CD4-positive, CD25-positive, alpha-beta regulatory T cell (primary cell): Measurements from ENCODE around the gene EFNB2. TPM values are rescaled to one million over a fixed set of nuclear protein-coding genes. Genes with fewer than 3 reads are reported as not detected.

Experiments used
- ATAC-seq, 2 donors: fragments of 150-1000 bp; cut with Tn5 transposase; one replicate each; pipeline ENCODE4 v1.10.0; 2021; ENCODE audit warnings: low read depth in 2 of 2, moderate number of reproducible peaks in 2 of 2, moderate library complexity in 1 of 2
- DNase-seq, 3 donors: peaks; one replicate each; pipeline versions ENCODE4 v3.0.0 to v3.0.0-alpha.2; 2012 to 2022; ENCODE audit warnings: mixed read lengths in 1 of 3
- H3K27ac ChIP-seq: one replicate; pipeline ENCODE4 v1.7.0; 2013; ENCODE audit warnings: mild to moderate bottlenecking, low read length; ENCODE audit not compliant: insufficient read depth, poor library complexity, severe bottlenecking
- H3K27me3 ChIP-seq: one replicate; pipeline ENCODE4 v1.7.0; 2013; ENCODE audit warnings: low read length; ENCODE audit not compliant: control insufficient read depth, insufficient read depth
- H3K36me3 ChIP-seq: one replicate; pipeline ENCODE4 v1.7.0; 2013; ENCODE audit warnings: mild to moderate bottlenecking, low read length, moderate library complexity; ENCODE audit not compliant: control insufficient read depth, insufficient read depth
- H3K4me1 ChIP-seq: 2 replicates; pipeline ENCODE4 v1.7.0; 2013; ENCODE audit warnings: mild to moderate bottlenecking, low read length; ENCODE audit not compliant: insufficient read depth, control insufficient read depth, poor library complexity, severe bottlenecking
- H3K4me3 ChIP-seq: one replicate; pipeline ENCODE4 v1.7.0; 2013; ENCODE audit warnings: low read depth, mild to moderate bottlenecking, low read length, moderate library complexity
- H3K9me3 ChIP-seq, 2 experiments: 1 replicate in 1 of 2; 2 replicates in 1 of 2; pipeline ENCODE4 v1.7.0; 2013; ENCODE audit warnings: low read length in 2 of 2, mild to moderate bottlenecking in 1 of 2, moderate library complexity in 1 of 2; ENCODE audit not compliant: control insufficient read depth in 2 of 2
- H3K27ac Mint-ChIP-seq, 3 donors: one replicate each; pipeline ENCODE4 v1.8.0; 2020 to 2022; ENCODE audit warnings: mild to moderate bottlenecking in 3 of 3, mixed read lengths in 3 of 3, moderate library complexity in 2 of 3
- H3K27me3 Mint-ChIP-seq: one replicate; pipeline ENCODE4 v1.8.0; 2022; ENCODE audit warnings: mild to moderate bottlenecking, mixed read lengths
- H3K36me3 Mint-ChIP-seq: one replicate; pipeline ENCODE4 v1.8.0; 2020; ENCODE audit warnings: mixed read lengths
- H3K4me1 Mint-ChIP-seq, 4 donors: one replicate each; pipeline ENCODE4 v1.8.0; 2020 to 2022; ENCODE audit warnings: mixed read lengths in 4 of 4, mild to moderate bottlenecking in 1 of 4
- H3K4me3 Mint-ChIP-seq, 4 donors: one replicate each; pipeline ENCODE4 v1.8.0; 2020 to 2022; ENCODE audit warnings: mild to moderate bottlenecking in 4 of 4, mixed read lengths in 4 of 4, moderate library complexity in 3 of 4
- H3K9me3 Mint-ChIP-seq, 7 donors: one replicate each; pipeline ENCODE4 v1.8.0; 2020 to 2022; ENCODE audit warnings: mixed read lengths in 7 of 7, mild to moderate bottlenecking in 3 of 7, moderate library complexity in 2 of 7
- polyA plus RNA-seq, 4 donors: library from polyadenylated mRNA; unstranded; fragments of 300-500 nt; fragmentation: Illumina TruSeq; gene quantifications; one replicate each; pipeline ENCODE4 v1.2.3, GENCODE V29; 2021
- total RNA-seq: library from RNA; stranded (reverse); gene quantifications from one replicate; pipeline ENCODE4 v1.2.3, GENCODE V29; 2022

EFNB2 gene
- total and polyA plus RNA-seq, 5 donors from 2014 or later: 0.20 to 0.49 (median 0.27) TPM; not detected in 2

DNA sequence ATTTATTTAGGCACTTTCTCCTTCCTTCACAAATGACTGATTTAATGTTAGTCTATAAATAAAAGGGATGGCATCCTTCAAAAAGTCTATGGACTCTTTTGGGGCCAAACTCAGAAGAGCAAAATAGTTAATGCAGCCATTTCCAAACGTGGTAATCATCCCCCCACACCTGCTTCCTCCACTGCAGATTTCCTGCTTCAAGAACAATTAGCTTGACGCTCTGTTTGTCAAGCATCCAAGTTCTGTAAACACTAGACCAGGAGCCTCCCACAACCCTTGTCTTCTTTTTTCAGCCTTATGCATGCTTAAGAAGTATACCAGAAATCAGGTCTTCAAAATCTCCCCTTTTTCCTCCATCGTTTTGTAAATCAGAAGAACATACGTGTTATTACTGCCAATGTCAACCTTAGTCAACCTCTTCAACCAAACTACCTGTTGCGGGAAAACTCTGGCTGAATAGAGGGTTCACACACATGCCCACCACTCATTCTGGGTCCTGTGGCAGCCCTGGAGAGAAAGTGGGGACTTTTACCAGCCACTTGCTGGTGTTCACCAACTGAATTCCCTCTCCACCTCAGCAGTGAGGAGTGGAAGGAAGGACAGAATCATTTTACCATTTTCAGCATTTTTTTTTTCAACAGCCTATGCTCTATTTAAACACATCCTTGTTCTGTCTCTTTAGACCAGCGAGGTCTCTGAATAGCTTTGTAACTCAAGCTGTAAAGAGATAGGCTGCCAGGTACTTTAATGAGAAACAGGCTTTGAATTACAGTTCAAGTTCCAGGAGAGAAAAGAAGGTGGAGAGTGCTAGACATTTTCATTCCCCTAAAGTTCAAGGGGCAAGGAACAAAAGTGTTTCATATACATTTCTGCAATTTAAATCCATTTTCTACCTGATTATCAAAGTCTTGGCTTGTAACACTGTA lies 39.1 kb downstream of the EFNB2 start:
- H3K27ac ChIP-seq: no peak overlapping the region
- no peak overlapping the region for H3K27ac Mint-ChIP-seq

DNA sequence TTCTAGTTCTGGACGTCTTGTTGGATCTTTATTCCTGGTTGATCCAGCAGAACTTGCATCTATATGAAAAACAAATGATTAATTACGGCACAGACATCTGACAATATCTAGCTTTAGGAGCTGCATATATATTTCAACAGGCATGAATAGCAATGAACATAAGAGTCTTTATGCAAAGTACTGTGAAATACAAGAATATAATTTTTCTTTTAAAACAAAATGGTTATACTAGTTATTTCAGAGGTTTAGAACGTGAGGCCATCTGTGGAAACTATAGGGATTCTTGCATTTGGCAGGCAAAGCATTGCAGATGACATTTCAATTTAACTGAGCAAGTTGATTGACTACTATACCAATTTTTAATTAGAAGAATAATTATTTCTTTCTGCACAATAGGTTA lies 40.5 kb downstream of the EFNB2 start:
- Histone ChIP-seq H3K36me3 (no peaks in the 10 kb centered on the region), H3K27ac (no peak overlapping the region), H3K4me3 (no peak overlapping the region), H3K27me3 (peaks cover 12% of the 10 kb centered on the region), H3K9me3 (no peaks in the 10 kb centered on the region), H3K4me1 (peaks cover 5% of the 10 kb centered on the region)
- no peak overlapping the region for H3K4me3 Mint-ChIP-seq
- DNase-seq (no peak), ATAC-seq (no peak)
- peaks cover 4 to 16% (median 4%) of the 10 kb centered on the region in 4 donors for H3K4me1 Mint-ChIP-seq
- peaks cover 0 to 2% (median 0%) of the 10 kb centered on the region in 7 donors for H3K9me3 Mint-ChIP-seq
- H3K27ac Mint-ChIP-seq: no peak overlapping the region
- peaks cover 34% of the 10 kb centered on the region for H3K27me3 Mint-ChIP-seq
- H3K36me3 Mint-ChIP-seq: no peaks in the 10 kb centered on the region

More for the DNA sequence above, 39.1 kb downstream of the EFNB2 start:
- H3K27me3 Mint-ChIP-seq: peaks cover 30% of the 10 kb centered on the region
- DNase-seq: no peak
- Histone ChIP-seq H3K36me3 (no peaks in the 10 kb centered on the region), H3K4me1 (no peaks in the 10 kb centered on the region), H3K9me3 (no peaks in the 10 kb centered on the region), H3K27me3 (peaks cover 12% of the 10 kb centered on the region), H3K4me3 (no peak overlapping the region)
- no peak for ATAC-seq
- H3K4me1 Mint-ChIP-seq: peaks cover 0 to 7% (median 2%) of the 10 kb centered on the region in 4 donors
- peaks cover 0 to 6% (median 0%) of the 10 kb centered on the region in 7 donors for H3K9me3 Mint-ChIP-seq
- H3K4me3 Mint-ChIP-seq: no peak overlapping the region
- H3K36me3 Mint-ChIP-seq: no peaks in the 10 kb centered on the region

DNA sequence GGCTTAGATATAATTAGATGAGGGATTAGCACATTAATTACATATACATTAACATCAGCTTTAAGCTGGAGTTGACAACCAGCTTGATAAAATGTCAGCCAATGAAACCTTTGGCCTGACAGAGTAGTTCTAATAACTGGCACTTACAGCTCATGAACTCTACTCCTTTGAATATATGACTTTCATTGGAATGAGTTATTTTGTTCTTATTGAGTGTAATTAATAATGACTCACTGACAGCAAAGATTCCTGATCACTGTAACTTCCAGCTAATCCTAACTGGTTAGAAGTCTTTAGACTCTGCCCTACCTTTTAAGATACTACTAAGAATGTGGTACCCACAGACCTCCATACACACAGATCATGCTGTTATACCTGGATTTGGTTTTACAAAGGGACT lies 41.0 kb downstream of the EFNB2 start:
- peaks cover 12% of the 10 kb centered on the region for H3K27me3 ChIP-seq
- no peak overlapping the region for H3K27ac ChIP-seq
- no peaks in the 10 kb centered on the region for H3K9me3 ChIP-seq
- DNase-seq (no peak), ATAC-seq (no peak)
- Mint-ChIP-seq H3K36me3 (no peaks in the 10 kb centered on the region), H3K27me3 (peaks cover 34% of the 10 kb centered on the region), H3K4me1 (peaks cover 4 to 15% (median 5%) of the 10 kb centered on the region in 4 donors), H3K4me3 (no peak overlapping the region), H3K9me3 (peaks cover 0 to 2% (median 0%) of the 10 kb centered on the region in 7 donors), H3K27ac (no peak overlapping the region)
- H3K36me3 ChIP-seq: no peaks in the 10 kb centered on the region
- no peak overlapping the region for H3K4me3 ChIP-seq
- H3K4me1 ChIP-seq: peaks cover 5% of the 10 kb centered on the region

DNA sequence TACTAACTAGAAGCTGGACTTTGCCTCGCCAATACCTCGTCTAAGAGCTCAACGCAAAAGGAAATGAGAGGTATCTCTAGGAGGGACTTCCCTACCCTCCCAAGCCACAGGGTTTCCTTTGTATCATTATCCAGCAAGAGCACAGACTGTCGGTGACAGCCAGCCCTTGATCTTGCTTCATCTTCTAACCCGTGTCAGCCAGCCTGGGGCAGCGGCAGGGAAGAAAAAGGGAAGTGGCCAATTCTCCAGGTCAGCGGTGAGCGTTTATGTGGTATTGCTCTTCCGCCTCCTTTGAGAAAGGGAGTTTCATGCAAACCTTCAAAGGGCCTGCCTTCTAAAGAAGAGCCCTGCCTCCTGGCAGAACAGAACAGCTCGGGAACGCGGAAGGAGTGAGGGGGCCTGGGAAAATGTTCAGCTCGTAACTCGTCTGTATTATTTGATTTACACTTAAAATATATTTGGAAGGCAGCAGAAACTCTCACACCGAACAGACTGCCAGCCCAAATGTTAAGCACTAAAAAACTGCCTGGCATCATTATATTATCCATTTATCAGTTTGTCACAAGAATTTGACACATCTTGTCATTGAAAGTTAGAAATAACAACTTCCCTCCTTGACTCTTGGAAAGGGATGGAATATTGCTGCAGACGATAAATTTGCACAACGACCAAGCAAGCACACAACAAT lies 41.8 kb downstream of the EFNB2 start:
- H3K9me3 Mint-ChIP-seq: peaks cover 0 to 2% (median 0%) of the 10 kb centered on the region in 7 donors
- peaks cover 36% of the 10 kb centered on the region for H3K27me3 Mint-ChIP-seq
- H3K27ac Mint-ChIP-seq: no peak overlapping the region
- no peaks in the 10 kb centered on the region for H3K36me3 Mint-ChIP-seq
- H3K4me1 Mint-ChIP-seq: peaks cover 4 to 15% (median 10%) of the 10 kb centered on the region in 4 donors
- ATAC-seq: peak in 1 of 2 donors; percentile 22
- no peak overlapping the region for H3K4me3 ChIP-seq
- no peak overlapping the region for H3K4me3 Mint-ChIP-seq
- H3K27me3 ChIP-seq: peaks cover 9% of the 10 kb centered on the region
- peaks cover 5% of the 10 kb centered on the region for H3K4me1 ChIP-seq
- no peak overlapping the region for H3K27ac ChIP-seq
- DNase-seq: no peak
- H3K9me3 ChIP-seq: no peaks in the 10 kb centered on the region
- H3K36me3 ChIP-seq: no peaks in the 10 kb centered on the region

DNA sequence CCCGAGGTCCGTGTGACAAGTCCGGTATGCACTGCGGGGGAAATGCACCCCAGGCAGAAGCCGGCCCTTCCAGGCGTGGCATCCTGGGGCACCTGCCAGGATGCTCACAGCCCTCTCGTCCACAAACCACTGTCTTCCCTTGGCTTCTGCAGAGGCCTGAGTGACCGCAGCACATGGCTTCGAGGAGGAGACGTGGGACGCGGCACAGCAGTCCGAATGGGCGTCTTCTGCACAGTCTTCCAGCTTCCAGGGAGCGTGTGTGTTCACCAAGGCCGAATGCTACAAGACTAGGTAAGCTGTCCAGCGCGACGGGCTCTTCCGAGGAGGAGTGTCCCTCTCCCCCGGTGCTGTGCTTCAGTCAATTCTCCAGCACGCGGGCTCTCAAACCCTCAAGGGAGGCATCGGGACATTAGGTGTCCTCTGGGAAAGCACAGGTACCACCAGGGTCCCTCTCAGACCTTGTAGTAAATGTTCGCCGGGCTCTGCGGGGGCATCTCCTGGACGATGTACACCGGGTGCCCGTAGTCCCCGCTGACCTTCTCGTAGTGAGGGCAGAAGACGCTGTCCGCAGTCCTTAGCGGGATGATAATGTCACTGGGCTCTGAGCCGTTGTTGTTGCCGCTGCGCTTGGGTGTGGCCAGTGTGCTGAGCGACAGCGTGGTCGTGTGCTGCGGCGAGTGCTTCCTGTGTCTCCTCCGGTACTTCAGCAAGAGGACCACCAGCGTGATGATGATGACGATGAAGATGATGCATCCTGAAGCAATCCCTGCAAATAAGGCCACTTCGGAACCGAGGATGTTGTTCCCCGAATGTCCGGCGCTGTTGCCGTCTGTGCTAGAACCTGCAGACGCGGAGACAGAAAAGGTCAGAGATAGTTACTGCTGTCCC lies 42.6 kb downstream of the EFNB2 start:
- Mint-ChIP-seq H3K4me1 (peaks cover 4 to 15% (median 10%) of the 10 kb centered on the region in 4 donors), H3K4me3 (no peak overlapping the region), H3K36me3 (no peaks in the 10 kb centered on the region), H3K9me3 (peaks cover 0 to 2% (median 0%) of the 10 kb centered on the region in 7 donors), H3K27ac (no peak overlapping the region), H3K27me3 (peaks cover 36% of the 10 kb centered on the region)
- H3K27ac ChIP-seq: no peak overlapping the region
- H3K27me3 ChIP-seq: peaks cover 8% of the 10 kb centered on the region
- H3K4me3 ChIP-seq: no peak overlapping the region
- peaks cover 5% of the 10 kb centered on the region for H3K4me1 ChIP-seq
- DNase-seq (no peak), ATAC-seq (no peak)
- H3K36me3 ChIP-seq: no peaks in the 10 kb centered on the region
- no peaks in the 10 kb centered on the region for H3K9me3 ChIP-seq

DNA sequence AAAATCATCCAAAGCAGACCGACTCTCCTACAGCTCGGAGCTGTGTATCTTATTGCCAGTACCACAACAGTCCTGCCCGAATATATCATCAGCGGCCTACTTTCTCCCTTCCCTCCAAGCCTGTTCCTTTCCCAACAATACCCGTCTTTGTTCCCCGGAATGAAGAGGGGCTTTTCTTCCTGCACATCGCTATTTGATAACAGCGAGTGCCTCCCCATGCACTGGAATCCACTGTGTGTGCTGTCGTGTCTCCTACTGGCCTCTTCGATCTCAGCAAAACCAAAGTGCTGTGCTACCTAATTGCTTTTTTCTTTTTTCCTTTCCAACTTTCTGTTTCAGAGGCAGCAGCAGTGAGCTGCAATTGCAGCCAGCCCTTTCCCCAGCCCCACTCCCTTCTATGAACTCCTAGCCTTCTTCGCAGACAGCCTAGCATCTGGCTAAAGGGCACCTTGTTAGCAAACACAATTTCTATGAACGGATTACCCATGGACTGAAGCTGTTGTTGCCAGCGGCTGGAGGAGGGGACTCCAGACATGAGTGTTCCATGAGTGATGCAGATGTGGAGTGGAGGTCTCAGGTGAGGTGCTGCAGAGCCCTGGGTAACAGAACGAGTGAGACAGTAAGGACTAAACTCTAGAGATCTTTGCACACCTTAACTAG lies 43.4 kb downstream of the EFNB2 start:
- Mint-ChIP-seq H3K27me3 (peaks cover 34% of the 10 kb centered on the region), H3K4me3 (peak overlapping the region in 2 of 4 donors; percentile 14 to 40), H3K36me3 (no peaks in the 10 kb centered on the region), H3K9me3 (peaks cover 0 to 2% (median 0%) of the 10 kb centered on the region in 7 donors), H3K27ac (no peak overlapping the region), H3K4me1 (peaks cover 4 to 15% (median 10%) of the 10 kb centered on the region in 4 donors)
- Histone ChIP-seq H3K4me3 (no peak overlapping the region), H3K27ac (no peak overlapping the region), H3K27me3 (peaks cover 6% of the 10 kb centered on the region), H3K9me3 (no peaks in the 10 kb centered on the region), H3K36me3 (no peaks in the 10 kb centered on the region), H3K4me1 (peaks cover 5% of the 10 kb centered on the region)
- ATAC-seq (no peak), DNase-seq (no peak)

DNA sequence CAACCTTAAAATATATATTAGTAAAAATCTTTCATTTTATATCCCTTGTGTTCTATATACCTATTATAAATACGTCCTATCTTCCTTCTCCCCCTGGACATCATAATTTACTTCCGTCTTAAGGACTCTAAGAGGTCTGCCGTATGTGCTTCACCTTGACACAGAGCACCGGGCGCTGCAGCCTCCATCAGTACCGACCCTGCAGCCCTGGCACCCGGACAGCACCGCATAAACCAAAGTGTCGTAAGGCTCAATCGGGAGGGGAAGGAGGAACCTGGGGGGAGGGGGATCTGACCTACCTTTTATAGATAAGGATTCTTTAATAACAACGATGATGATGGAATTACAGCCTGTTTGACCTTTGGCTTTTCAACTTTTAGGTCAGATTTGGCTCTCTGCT lies 44.0 kb downstream of the EFNB2 start:
- H3K4me1 Mint-ChIP-seq: peaks cover 4 to 15% (median 10%) of the 10 kb centered on the region in 4 donors
- peaks cover 0 to 2% (median 0%) of the 10 kb centered on the region in 7 donors for H3K9me3 Mint-ChIP-seq
- H3K4me3 ChIP-seq: peak overlapping the region; percentile 66
- H3K27ac ChIP-seq: no peak overlapping the region
- H3K27ac Mint-ChIP-seq: peak overlapping the region in 1 of 3 donors; percentile 39
- H3K27me3 Mint-ChIP-seq: peaks cover 40% of the 10 kb centered on the region
- peaks cover 5% of the 10 kb centered on the region for H3K4me1 ChIP-seq
- no peak for ATAC-seq
- peak overlapping the region in 2 of 4 donors; percentile 57 to 77 for H3K4me3 Mint-ChIP-seq
- H3K27me3 ChIP-seq: peaks cover 6% of the 10 kb centered on the region
- H3K9me3 ChIP-seq: no peaks in the 10 kb centered on the region
- DNase-seq: no peak
- H3K36me3 Mint-ChIP-seq: no peaks in the 10 kb centered on the region
- no peaks in the 10 kb centered on the region for H3K36me3 ChIP-seq
